WTC11 (cell line): Measurements from ENCODE around the gene NET1. TPM values are rescaled to one million over a fixed set of nuclear protein-coding genes. Genes with fewer than 3 reads are reported as not detected.
"Not testable (repeated sequence)": the region's sequence is repeated elsewhere in the genome, so short reads cannot be mapped to it uniquely, and the experiment has no call there.

ENCODE experiments used
- ATAC-seq: fragments of 200-7000 bp; cut with Tn5 transposase; 2 replicates; pipeline ENCODE4 v1.10.0; 2021; ENCODE audit warnings: mild to moderate bottlenecking, moderate library complexity
- CTCF ChIA-PET: fragments of 300-600 bp; sonication (Branson Sonifier 250); formaldehyde crosslinking; loops from one replicate; lab custom pipeline; 2021; ENCODE audit warnings: antibody characterized with exemption; lab: Charles Lee
- POLR2A ChIA-PET: fragments of 350-600 bp; sonication (Branson Sonifier 250); formaldehyde crosslinking; loops from one replicate; lab custom pipeline; 2021; ENCODE audit warnings: antibody characterized with exemption; lab: Charles Lee
- DNase-seq: peaks from one replicate; pipeline ENCODE4 v3.0.0; 2021; ENCODE audit warnings: low spot score
- H3K27ac Mint-ChIP-seq: 2 replicates; pipeline ENCODE4 v1.8.0; 2021; ENCODE audit warnings: mixed read lengths
- H3K27me3 Mint-ChIP-seq: 2 replicates; pipeline ENCODE4 v1.8.0; 2021; ENCODE audit warnings: low read depth, mild to moderate bottlenecking, moderate library complexity, mixed read lengths
- H3K36me3 Mint-ChIP-seq: 2 replicates; pipeline ENCODE4 v1.8.0; 2021; ENCODE audit warnings: mixed read lengths
- H3K4me1 Mint-ChIP-seq: 2 replicates; pipeline ENCODE4 v1.8.0; 2022; ENCODE audit warnings: mixed read lengths
- H3K4me3 Mint-ChIP-seq: 2 replicates; pipeline ENCODE4 v1.8.0; 2021; ENCODE audit warnings: mild to moderate bottlenecking, moderate library complexity, mixed read lengths
- H3K9me3 Mint-ChIP-seq: 2 replicates; pipeline ENCODE4 v1.8.0; 2021; ENCODE audit warnings: mixed read lengths
- ATF3 ChIP-seq: sonication (generic); formaldehyde crosslinking; conservative IDR thresholded peaks from 2 replicates; pipeline ENCODE4 v1.8.1; 2022; ENCODE audit warnings: mild to moderate bottlenecking, missing genetic modification reagents
- CDX4 ChIP-seq: fragments of 250-450 bp; sonication (Bioruptor Pico); IDR thresholded peaks from 2 replicates; pipeline ENCODE4 v1.9.0; 2021; ENCODE audit warnings: moderate library complexity, mild to moderate bottlenecking, inconsistent platforms, borderline replicate concordance
- CREB1 ChIP-seq: sonication (generic); formaldehyde crosslinking; IDR thresholded peaks from 2 replicates; pipeline ENCODE4 v1.8.0; 2023; ENCODE audit warnings: mild to moderate bottlenecking, missing genetic modification reagents
- CTCF ChIP-seq: fragments of 200-600 bp; IDR thresholded peaks from 2 replicates; pipeline ENCODE4 v1.8.0; 2022; ENCODE audit warnings: antibody characterized with exemption
- ELF4 ChIP-seq: sonication (generic); formaldehyde crosslinking; IDR thresholded peaks from 2 replicates; pipeline ENCODE4 v1.8.1; 2022; ENCODE audit warnings: low read depth, mild to moderate bottlenecking, moderate library complexity, missing genetic modification reagents
- ESRRA ChIP-seq: sonication (generic); formaldehyde crosslinking; IDR thresholded peaks from 2 replicates; pipeline ENCODE4 v1.8.1; 2022; ENCODE audit warnings: mild to moderate bottlenecking, missing genetic modification reagents, borderline replicate concordance
- GABPB1 ChIP-seq: sonication (generic); formaldehyde crosslinking; IDR thresholded peaks from 2 replicates; pipeline ENCODE4 v1.8.1; 2023; ENCODE audit warnings: mild to moderate bottlenecking, missing genetic modification reagents
- MAX ChIP-seq: sonication (generic); formaldehyde crosslinking; IDR thresholded peaks from 2 replicates; pipeline ENCODE4 v1.8.0; 2022; ENCODE audit warnings: mild to moderate bottlenecking, missing genetic modification reagents
- MXD4 ChIP-seq: fragments of 250-450 bp; sonication (Bioruptor Pico); IDR thresholded peaks from 2 replicates; pipeline ENCODE4 v1.8.0; 2021; ENCODE audit warnings: mild to moderate bottlenecking, moderate library complexity, borderline replicate concordance
- MYBL2 ChIP-seq: sonication (generic); formaldehyde crosslinking; IDR thresholded peaks from 2 replicates; pipeline ENCODE4 v1.8.1; 2023; ENCODE audit warnings: mild to moderate bottlenecking, moderate library complexity, missing genetic modification reagents
- NFE2L1 ChIP-seq: sonication (generic); formaldehyde crosslinking; IDR thresholded peaks from 2 replicates; pipeline ENCODE4 v1.8.1; 2023; ENCODE audit warnings: missing genetic modification reagents
- NR1H2 ChIP-seq: sonication (generic); formaldehyde crosslinking; IDR thresholded peaks from 2 replicates; pipeline ENCODE4 v1.9.0; 2021; ENCODE audit warnings: mild to moderate bottlenecking, moderate library complexity, missing genetic modification reagents
- NR3C1 ChIP-seq: sonication (generic); formaldehyde crosslinking; conservative IDR thresholded peaks from 2 replicates; pipeline ENCODE4 v1.8.1; 2023; ENCODE audit warnings: low read depth, mild to moderate bottlenecking, missing genetic modification reagents
- PREB ChIP-seq: sonication (generic); formaldehyde crosslinking; IDR thresholded peaks from 2 replicates; pipeline ENCODE4 v1.8.1; 2022; ENCODE audit warnings: mild to moderate bottlenecking, missing genetic modification reagents, moderate library complexity, borderline replicate concordance
- RORB ChIP-seq: fragments of 250-450 bp; sonication (Bioruptor Pico); IDR thresholded peaks from 2 replicates; pipeline ENCODE4 v1.9.0; 2021; ENCODE audit warnings: mild to moderate bottlenecking
- SP1 ChIP-seq: sonication (generic); formaldehyde crosslinking; conservative IDR thresholded peaks from 2 replicates; pipeline ENCODE4 v1.8.1; 2022; ENCODE audit warnings: missing genetic modification reagents
- ZMAT4 ChIP-seq: fragments of 250-450 bp; sonication (Bioruptor Pico); IDR thresholded peaks from 2 replicates; pipeline ENCODE4 v1.9.0; 2021; ENCODE audit warnings: mild to moderate bottlenecking
- ZNF232 ChIP-seq: sonication (generic); formaldehyde crosslinking; IDR thresholded peaks from 2 replicates; pipeline ENCODE4 v1.8.0; 2022; ENCODE audit warnings: mild to moderate bottlenecking, missing genetic modification reagents
- ZNF263 ChIP-seq: sonication (generic); formaldehyde crosslinking; IDR thresholded peaks from 2 replicates; pipeline ENCODE4 v1.8.1; 2022; ENCODE audit warnings: low read depth, mild to moderate bottlenecking, moderate library complexity, missing genetic modification reagents
- ZNF423 ChIP-seq: fragments of 250-450 bp; sonication (Bioruptor Pico); IDR thresholded peaks from 2 replicates; pipeline ENCODE4 v2.1.2; 2022; ENCODE audit warnings: mild to moderate bottlenecking, moderate library complexity
- total RNA-seq: library from RNA; stranded (reverse); gene quantifications from 3 replicates; pipeline ENCODE4 v1.2.3, GENCODE V29; 2021
- TF ChIP-seq, protein P1 (sequence below): sonication (generic); formaldehyde crosslinking; IDR thresholded peaks from 2 replicates; pipeline ENCODE4 v1.8.1; 2023; ENCODE audit warnings: mild to moderate bottlenecking, missing genetic modification reagents
- TF ChIP-seq, protein P2 (sequence below): sonication (generic); formaldehyde crosslinking; IDR thresholded peaks from 2 replicates; pipeline ENCODE4 v1.8.1; 2023; ENCODE audit warnings: mild to moderate bottlenecking, moderate library complexity, missing genetic modification reagents
- TF ChIP-seq, protein P3 (sequence below): sonication (generic); formaldehyde crosslinking; IDR thresholded peaks from 2 replicates; pipeline ENCODE4 v1.8.0; 2022; ENCODE audit warnings: mild to moderate bottlenecking, missing genetic modification reagents

The NET1 gene
- total RNA-seq, 1 experiment from 2014 or later: 85.4 TPM

DNA sequence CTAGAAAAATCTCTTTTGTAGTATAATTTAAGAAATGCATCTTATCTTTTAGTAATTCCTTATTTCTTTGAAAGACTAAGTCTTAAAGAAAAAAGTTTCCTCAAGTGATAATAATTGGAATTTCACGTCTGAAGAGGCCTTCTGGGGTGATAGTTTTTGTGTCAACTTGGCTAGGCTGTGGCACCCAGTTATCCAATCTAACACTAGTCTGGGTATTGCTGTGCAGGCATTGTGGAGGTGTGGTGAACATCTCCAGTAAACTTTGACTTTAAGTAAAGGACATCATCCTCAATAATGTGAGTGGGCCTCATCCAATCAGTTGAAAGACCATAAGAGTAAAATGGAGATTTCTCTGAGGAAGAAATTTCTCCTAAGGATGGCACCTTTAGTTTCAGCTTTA is 5.4 kb upstream of the NET1 start:
- Mint-ChIP-seq H3K27me3 (no peaks in the 10 kb centered on the region), H3K4me3 (no peak overlapping the region), H3K27ac (no peak overlapping the region)
- CTCF ChIA-PET: no interaction called here
- TF ChIP-seq, protein P1, sequence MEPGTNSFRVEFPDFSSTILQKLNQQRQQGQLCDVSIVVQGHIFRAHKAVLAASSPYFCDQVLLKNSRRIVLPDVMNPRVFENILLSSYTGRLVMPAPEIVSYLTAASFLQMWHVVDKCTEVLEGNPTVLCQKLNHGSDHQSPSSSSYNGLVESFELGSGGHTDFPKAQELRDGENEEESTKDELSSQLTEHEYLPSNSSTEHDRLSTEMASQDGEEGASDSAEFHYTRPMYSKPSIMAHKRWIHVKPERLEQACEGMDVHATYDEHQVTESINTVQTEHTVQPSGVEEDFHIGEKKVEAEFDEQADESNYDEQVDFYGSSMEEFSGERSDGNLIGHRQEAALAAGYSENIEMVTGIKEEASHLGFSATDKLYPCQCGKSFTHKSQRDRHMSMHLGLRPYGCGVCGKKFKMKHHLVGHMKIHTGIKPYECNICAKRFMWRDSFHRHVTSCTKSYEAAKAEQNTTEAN (CRISPR knock-in tag): no peak
- TF ChIP-seq RORB (CRISPR knock-in tag) (no peak), MAX (CRISPR knock-in tag) (no peak), CREB1 (no peak), GABPB1 (CRISPR knock-in tag) (no peak), SP1 (CRISPR knock-in tag) (no peak), NFE2L1 (CRISPR knock-in tag) (no peak), NR1H2 (CRISPR knock-in tag) (no peak)
- TF ChIP-seq, all 79 proteins: peak for 0
- POLR2A ChIA-PET: interaction anchor here (0.7 kb wide), 1 partner anchor 22 kb away, joined by 4 read pairs; no protein-coding TSS in a partner anchor
- no peaks in the 10 kb centered on the region for H3K4me1 Mint-ChIP-seq
- H3K9me3 Mint-ChIP-seq: peaks cover 40% of the 10 kb centered on the region
- ATAC-seq: no peak
- DNase-seq: no peak
- peaks cover 22% of the 10 kb centered on the region for H3K36me3 Mint-ChIP-seq

DNA sequence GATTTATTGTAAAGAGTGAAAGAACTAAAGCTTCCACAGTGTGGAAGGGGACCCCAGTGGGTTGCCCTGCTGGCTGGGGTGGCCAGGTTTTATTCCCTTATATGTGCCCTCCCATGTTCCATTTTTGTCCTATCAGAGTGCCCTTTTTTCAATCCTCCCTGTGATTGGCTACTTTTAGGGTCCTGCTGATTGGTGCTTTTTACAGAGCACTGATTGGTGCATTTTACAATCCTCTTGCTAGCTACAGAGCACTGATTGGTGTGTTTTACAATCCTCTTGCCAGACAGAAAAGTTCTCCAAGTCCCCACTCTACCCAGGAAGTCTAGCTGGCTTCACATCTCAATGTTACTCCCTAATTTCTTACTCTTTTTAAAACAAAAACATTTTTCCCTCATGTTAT is 1.6 kb upstream of the NET1 start:
- H3K4me3 Mint-ChIP-seq, POLR2A ChIA-PET: not testable (repeated sequence)

DNA sequence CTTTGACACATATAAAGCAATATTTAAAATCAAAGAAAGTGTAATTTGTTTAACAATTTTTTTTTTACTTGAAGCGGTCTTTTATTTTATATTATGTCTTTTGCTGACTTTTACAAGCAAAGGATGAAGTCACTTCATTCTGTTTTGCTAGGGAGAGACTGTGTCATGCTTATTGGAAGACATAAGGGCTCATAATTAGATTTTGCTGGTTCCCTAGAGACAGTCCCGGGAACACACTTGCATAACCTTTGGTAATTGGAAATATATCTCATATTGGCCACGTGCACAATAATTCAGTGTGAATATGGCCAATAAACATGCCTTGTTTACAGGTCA is 448 bp upstream of the NET1 start:
- peaks cover 3% of the 10 kb centered on the region; the same call in 1 of the 2 replicates for H3K4me1 Mint-ChIP-seq
- DNase-seq (no peak), ATAC-seq (no peak)
- H3K4me3 Mint-ChIP-seq: no peak overlapping the region; the same call in none of the 2 replicates
- ChIA-PET POLR2A (no interaction called here), CTCF (interaction anchor here (1.2 kb wide), 1 partner anchor 30 kb away, joined by 3 read pairs; no protein-coding TSS in a partner anchor)
- peaks cover 32% of the 10 kb centered on the region for H3K9me3 Mint-ChIP-seq
- no peaks in the 10 kb centered on the region for H3K27me3 Mint-ChIP-seq
- H3K36me3 Mint-ChIP-seq: peaks cover 14% of the 10 kb centered on the region
- H3K27ac Mint-ChIP-seq: no peak overlapping the region; the same call in 1 of the 2 replicates
- no peak for TF ChIP-seq ELF4 (CRISPR knock-in tag)
- no peak for TF ChIP-seq CDX4
- TF ChIP-seq, protein P2, sequence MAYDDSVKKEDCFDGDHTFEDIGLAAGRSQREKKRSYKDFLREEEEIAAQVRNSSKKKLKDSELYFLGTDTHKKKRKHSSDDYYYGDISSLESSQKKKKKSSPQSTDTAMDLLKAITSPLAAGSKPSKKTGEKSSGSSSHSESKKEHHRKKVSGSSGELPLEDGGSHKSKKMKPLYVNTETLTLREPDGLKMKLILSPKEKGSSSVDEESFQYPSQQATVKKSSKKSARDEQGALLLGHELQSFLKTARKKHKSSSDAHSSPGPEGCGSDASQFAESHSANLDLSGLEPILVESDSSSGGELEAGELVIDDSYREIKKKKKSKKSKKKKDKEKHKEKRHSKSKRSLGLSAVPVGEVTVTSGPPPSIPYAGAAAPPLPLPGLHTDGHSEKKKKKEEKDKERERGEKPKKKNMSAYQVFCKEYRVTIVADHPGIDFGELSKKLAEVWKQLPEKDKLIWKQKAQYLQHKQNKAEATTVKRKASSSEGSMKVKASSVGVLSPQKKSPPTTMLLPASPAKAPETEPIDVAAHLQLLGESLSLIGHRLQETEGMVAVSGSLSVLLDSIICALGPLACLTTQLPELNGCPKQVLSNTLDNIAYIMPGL (CRISPR knock-in tag): no peak
- no peak for TF ChIP-seq NR1H2 (CRISPR knock-in tag)
- TF ChIP-seq PREB (CRISPR knock-in tag): no peak
- TF ChIP-seq, protein P3, sequence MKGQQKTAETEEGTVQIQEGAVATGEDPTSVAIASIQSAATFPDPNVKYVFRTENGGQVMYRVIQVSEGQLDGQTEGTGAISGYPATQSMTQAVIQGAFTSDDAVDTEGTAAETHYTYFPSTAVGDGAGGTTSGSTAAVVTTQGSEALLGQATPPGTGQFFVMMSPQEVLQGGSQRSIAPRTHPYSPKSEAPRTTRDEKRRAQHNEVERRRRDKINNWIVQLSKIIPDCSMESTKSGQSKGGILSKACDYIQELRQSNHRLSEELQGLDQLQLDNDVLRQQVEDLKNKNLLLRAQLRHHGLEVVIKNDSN: no peak
- no peak for TF ChIP-seq ZNF232
- no peak for TF ChIP-seq ESRRA (CRISPR knock-in tag)
- no peak for TF ChIP-seq MYBL2 (CRISPR knock-in tag)
- no peak for TF ChIP-seq CTCF
- TF ChIP-seq ZNF423 (CRISPR knock-in tag): no peak
- no peak for TF ChIP-seq MXD4 (CRISPR knock-in tag)
- no peak for TF ChIP-seq NFE2L1 (CRISPR knock-in tag)
- no peak for TF ChIP-seq ZNF263 (CRISPR knock-in tag)
- no peak for TF ChIP-seq ZMAT4
- no peak for TF ChIP-seq NR3C1 (CRISPR knock-in tag)
- TF ChIP-seq ATF3 (CRISPR knock-in tag): no peak

More for the DNA sequence above, 1.6 kb upstream of the NET1 start:
- not testable (repeated sequence) for H3K4me1 Mint-ChIP-seq, H3K27ac Mint-ChIP-seq, DNase-seq, ATAC-seq, H3K27me3 Mint-ChIP-seq
- H3K9me3 Mint-ChIP-seq: peaks cover 40% of the 10 kb centered on the region
- peaks cover 22% of the 10 kb centered on the region for H3K36me3 Mint-ChIP-seq
- CTCF ChIA-PET: interaction anchor here (1.2 kb wide), 1 partner anchor 31 kb away, joined by 3 read pairs; no protein-coding TSS in a partner anchor
